Renal cortical epithelial cell (primary cell): Measurements from ENCODE around the gene FOXN3. TPM values are rescaled to one million over a fixed set of nuclear protein-coding genes. Genes with fewer than 3 reads are reported as not detected.

Source experiments
- DNase-seq: peaks from one replicate; pipeline ENCODE4 v3.0.0-alpha.2; 2011; ENCODE audit warnings: low read depth
- total RNA-seq: library from RNA; depleted of rRNA; stranded (reverse); fragments of >200 nt; gene quantifications from 2 replicates; pipeline ENCODE4 v1.2.3, GENCODE V29; 2014

FOXN3 gene
- total RNA-seq, 1 donor from 2014 or later, result 13.8 TPM

DNA sequence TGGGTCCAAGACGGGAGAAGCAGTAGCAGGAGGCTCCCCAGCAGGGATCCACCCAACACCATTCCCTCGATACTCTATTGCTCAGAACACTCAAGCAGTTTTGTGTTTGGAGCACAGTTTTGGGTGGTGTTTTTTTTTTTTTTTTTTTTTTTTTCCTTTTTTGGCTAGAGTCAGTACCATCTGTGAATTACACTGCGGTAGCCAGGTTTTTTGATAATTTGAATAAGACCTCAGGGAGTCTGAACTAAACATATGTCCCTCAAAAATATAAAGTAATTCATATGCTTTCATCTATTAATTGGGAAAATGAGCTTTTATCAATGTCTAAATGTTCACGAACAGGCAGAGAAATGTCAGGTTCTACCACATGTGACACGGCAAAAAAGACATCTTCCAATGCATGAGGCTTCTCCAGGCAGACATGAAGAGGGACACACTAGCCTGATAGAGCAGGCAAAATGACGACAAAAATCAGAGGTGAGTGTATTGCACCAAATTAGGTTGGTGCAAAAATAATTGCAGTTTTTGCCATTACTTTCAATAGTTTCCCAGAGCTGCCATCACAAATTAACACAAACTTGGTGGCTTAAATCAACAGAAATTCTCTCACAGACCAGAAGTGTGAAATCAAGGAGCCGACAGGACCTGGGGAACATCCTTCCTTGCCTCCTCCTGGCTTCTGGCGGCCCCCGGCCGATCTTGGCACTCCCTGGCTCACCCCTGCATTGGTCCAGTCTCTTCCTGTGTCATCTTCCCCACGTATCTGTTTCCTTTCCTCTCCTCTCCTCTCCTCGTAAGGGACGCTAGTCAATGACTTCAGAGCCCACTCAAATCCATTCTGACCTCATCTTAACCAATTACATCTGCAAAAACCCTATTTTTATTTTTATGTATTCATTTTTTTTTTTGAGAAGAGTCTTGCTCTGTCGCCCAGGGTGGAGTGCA is 33.9 kb downstream of the FOXN3 start:
- DNase-seq, result no peak

DNA sequence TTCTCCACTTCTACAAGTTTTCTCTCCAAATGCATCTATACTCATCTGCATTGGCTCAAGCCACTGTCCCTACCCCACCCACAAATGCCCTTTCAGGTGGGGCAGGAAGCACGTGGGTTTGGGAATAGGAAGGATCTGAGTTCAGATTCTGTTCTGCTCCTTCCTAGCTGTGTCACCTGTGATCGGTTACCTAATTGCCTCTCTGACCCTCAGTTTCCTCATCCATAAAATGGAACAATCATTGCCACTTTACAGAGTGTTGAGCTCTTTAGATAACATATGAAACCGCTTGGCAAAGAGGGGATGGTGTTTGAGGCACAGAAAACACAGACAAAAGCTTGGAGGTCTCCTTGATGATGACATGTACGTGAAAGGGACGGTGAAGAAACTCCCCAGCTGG is 34.5 kb downstream of the FOXN3 start:
- DNase-seq, result no peak

DNA sequence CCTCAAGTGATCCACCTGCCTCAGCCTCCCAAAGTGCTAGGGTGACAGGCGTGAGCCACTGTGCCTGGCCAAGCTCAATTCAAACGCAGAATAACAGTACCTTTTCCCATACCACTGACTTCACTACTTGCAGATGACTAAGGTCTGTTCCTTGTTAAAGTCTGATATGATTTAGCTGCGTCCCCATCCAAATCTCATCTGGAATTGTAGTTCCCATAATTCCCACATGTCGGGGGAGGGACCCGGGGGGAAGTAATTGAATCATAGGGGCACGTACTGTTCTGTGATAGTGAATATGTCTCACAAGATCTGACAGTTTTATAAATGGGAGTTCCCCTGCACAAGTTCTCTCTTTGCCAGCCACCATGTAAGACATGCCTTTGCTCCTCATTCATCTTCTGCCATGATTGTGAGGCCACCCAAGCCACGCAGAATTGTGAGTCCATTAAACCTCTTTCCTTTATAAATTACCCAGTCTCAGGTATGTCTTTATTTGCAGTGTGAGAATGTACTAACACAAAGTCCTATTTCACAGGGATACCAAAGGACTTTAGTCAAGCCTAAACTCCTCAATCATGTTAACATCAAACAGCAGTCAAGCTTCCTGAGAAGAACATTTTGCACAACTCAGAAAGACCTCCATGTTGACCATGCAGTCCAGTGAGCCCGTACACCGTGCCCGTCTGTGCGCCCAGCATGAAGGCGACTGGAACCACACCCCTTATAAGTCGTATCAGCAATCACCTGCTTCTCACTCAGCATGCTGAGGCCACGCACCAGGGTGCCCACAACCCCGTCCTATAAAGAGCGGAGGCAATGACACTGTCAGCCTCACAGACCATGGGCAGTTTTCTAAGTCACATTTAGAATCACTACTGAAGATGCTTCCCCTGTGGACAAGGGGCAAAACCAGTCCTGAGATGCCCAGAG is 36.9 kb downstream of the FOXN3 start:
- no peak for DNase-seq

DNA sequence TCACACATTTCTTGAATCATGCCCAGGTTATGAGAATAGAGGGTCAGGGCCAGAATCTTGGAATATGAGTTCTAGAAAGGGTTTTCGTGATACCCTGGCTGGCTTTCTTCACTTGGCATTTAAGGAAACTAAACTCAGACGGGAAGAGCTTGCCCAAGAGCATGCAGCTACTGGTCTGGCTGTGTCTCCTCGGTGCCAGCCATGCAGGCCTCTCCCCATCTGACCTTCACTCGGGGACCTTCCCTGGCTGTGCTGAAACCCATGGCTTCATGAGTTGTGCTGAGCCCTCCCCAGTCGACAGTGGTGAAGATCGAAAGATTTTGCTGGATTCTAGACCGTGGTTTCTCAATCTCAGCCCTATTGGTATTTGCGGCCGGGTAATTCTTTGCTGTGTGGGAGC is 38.0 kb downstream of the FOXN3 start:
- DNase-seq, result no peak

DNA sequence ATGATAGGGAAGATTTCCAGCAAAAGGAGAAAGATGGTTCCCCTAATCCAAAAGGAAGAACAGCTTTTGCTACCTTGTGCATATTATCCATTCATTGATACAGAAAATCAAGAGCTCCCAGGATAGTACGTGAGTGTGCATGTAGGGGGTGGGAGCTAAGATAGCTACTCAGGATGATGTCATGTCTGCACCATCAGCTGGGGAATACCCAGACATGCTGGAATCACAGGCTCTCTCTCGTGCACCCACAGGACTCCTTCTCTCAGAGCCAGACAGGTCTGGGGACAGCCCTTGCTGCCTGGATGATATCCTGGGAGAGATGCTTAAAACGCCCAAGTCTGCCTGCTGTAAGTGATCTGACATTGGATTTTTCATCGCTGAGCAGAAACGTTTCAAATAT is 38.9 kb downstream of the FOXN3 start:
- DNase-seq, result peak; percentile 34

DNA sequence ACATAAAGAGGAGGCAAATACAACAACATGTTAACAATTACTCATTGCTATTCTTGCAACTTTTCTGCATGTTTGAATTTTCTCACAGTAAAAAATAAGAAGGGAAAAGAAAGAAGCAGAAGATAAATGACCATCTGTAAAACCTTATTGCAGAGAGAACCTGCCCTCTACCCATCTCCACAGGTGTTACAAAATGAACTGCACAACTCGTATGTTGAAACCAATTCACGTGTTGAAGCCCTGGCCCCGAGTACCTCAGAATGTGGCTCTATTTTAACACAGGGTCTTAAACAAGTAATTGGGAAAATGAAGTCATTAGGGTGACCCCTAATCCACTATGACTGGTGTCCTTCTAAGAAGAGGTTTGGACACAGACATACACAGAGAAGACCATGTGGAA is 39.5 kb downstream of the FOXN3 start:
- DNase-seq, result no peak

DNA sequence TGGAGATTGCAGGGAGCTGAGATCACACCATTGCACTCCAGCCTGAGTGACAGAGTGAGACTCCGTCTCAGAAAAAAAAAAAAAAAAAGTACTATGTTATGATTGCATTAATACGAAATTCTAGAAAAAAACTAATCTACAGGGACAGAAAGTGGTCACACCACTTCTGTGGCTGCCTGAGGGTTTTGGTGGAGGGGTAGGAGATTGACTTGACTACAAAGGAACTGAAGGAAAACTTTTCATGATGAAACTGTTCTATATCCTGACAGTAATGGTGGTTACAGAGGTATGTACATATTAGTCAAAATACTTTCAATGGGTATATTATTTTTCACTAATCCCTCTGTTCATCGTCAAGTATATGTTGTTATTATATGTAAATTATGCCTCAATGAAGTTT is 42.1 kb downstream of the FOXN3 start:
- no peak for DNase-seq

DNA sequence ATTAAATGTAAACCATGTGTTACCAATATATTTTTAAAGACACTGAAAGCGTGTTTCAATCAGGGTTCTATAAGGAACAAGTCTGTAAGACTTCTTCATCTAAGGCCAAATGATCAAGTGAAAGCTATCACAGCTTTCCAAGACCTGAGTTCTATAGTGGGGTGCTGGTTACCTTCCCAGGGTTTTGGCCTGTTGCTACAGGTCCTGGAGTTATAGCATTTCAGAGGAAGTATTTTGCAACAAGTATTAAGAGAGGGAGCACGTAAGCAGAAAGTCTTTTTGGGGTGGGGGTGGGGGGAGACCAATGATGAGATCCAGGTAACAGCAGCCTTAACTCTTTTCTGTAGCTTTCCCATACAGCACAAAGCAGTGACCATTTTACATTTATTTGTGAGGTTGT is 43.8 kb downstream of the FOXN3 start:
- DNase-seq, result no peak

DNA sequence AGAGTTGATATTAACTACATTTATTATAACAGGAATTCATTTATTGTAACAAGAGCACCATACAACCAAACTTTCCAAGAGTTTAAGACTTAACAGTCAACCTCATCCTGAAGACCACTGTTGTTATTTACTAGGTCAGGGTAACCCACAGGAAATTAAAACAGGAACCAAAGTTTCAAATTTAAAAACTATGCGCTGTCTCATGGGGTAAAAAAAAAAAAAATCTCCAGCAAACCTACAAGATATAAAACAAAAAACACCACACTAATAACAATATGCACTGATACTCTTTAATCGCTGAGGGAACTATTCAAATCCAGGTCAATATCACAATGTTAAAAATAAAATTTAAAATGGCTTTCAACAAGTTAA is 44.5 kb downstream of the FOXN3 start:
- DNase-seq, result no peak

DNA sequence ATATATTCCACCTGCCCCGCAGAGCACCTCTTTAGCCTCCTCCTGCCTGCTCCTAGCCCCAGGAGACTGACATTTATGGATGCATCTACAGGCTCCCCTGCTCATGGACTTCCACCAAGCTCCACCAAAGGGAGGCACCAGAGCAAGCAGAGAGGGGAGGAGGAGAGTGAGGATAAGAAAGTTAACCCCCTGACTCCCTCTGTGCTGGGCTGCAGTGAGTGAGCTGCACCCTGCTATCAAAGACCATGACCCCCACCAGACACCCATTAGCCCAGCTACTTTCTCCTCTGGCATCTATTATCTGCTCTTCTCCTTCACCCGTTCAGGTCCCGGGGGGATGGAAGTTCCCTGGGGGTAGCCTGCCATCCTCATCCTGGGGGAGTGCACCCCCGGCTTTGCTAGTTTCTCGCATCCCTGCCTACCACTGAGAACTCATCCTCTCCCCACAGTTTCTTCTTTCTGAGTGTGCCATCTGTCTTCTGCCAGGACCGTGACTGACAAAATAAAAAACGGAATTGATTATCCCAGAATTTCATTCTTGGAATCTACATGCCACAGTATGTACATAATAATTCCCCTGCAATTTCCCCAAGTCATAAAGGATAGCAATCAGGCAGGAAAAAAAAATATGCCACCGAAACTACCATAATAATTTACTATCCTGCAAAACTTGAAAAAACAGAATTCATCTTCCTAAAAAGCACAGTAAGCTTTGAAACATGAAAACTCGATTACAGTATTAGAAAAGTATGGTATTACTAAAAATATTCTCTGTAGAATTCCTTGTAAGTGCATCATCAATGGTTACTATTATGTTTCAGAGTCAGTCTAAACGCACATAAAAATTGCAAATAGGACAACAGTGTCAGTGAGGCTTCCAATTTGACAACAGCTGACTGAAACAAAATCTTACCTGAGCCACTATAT is 45.2 kb downstream of the FOXN3 start:
- DNase-seq, result no peak

DNA sequence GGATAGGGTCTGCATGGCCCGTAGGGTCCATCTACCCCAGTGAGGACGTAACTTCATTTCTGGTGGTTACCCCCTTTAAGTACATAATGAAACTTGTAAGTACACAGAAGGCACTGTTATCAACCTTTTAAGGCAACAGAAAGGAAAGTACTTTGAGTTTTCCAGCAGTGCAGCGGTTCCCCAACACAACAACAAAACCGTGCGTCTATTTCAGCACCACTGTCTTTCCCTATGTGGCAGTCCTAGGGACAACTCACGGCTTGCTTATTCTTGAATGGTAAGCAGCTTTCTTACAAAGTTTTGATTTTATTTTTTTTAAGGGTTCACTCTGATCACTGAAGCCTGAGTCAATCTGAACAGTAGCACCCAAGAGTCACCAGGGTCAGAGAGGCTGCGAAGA is 46.3 kb downstream of the FOXN3 start:
- no peak for DNase-seq

DNA sequence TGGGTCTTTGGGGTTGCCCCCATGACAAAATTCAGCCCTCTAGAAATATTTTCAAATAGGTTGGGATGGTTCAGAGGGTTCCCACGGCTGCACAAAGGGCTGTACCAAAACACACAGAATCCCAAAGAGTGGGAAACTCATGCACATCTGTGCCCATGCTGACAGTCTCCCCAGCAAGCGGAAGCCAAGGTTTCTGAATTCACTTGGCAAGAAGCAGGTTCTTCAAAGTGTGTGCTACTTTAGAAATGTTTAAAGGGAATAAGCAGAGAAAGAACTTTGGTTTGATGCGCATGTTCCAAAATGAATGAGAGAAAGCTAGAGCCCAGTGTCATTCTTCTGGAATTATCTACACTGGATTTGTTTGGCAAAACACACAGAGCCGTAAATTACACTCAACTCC is 46.7 kb downstream of the FOXN3 start:
- no peak for DNase-seq

DNA sequence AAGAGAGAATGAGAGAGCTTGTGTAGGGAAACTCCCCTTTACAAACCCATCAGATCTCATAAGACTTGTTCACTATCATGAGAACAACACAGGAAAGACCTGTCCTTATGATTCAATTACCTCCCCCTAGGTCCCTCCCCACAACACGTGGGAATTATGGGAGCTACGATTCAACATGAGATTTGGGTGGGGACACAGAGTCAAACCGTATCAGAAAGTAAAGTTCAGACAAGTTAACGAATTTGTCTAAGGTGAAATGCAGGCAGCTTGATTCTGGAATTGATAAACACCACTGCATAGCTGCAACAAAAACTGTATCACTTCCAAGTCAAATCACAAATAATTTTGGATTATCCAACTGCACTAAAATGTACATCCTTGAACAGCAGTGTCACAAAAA is 47.4 kb downstream of the FOXN3 start:
- DNase-seq, result no peak

DNA sequence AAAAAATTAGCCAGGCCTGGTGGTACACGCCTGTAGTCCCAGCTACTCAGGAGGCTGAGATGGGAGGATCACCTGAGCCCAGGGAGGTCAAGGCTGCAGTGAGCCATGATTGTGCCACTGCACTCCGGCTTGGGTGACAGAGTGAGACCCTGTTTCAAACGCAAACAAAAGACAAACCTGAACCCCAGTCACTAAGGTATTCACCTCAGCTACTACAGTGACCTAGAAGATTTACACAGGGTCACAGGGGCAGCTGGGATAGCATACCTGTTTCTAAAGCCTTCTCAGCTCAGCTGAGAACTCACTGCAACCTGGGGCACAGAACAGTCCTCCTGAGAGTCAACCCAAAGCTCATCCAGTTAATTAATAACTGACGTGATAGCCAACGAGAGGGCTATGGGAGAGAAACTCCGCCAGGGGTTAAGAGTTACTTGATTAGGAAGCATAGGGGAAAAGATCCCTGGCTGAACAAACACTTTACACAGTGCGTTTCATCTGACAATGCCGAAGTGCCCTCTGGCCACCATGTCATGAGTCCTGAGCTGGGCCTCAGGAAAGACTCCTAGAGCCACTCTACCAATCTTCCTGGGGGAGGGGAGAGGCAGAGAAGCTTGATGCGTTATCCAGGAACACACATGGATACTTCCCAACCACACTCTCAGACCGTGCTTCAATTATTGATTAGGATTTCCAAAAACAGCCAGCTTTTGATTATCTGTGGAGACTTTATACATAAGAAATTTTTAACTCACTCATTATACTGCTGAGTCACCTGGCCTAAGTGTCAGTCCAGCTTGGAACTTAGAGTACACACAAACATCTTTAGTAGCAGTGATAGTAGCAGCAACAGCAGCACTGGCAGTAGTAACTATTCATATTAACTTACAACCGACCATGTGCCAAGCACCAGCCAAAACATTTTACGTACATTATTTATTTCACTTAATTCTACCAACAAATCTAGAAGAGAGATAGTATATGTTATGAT is 48.2 kb downstream of the FOXN3 start:
- peak; percentile 56 for DNase-seq

DNA sequence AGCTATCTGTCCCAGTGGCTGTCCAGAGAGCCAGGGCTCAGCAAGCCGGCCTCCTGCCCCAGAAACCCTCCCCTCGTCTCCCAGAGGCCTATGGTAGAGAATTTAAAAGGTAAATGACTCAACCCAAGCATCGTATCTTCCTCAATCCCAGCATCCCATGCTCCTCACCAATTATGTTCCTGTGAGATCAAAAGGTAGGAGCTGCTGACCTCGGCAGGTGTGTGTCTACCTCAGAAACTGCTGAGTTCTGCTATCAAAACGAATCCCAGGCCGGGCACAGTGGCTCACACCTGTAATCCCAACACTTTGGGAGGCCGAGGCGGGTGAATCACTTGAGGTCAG is 49.3 kb downstream of the FOXN3 start:
- no peak for DNase-seq

DNA sequence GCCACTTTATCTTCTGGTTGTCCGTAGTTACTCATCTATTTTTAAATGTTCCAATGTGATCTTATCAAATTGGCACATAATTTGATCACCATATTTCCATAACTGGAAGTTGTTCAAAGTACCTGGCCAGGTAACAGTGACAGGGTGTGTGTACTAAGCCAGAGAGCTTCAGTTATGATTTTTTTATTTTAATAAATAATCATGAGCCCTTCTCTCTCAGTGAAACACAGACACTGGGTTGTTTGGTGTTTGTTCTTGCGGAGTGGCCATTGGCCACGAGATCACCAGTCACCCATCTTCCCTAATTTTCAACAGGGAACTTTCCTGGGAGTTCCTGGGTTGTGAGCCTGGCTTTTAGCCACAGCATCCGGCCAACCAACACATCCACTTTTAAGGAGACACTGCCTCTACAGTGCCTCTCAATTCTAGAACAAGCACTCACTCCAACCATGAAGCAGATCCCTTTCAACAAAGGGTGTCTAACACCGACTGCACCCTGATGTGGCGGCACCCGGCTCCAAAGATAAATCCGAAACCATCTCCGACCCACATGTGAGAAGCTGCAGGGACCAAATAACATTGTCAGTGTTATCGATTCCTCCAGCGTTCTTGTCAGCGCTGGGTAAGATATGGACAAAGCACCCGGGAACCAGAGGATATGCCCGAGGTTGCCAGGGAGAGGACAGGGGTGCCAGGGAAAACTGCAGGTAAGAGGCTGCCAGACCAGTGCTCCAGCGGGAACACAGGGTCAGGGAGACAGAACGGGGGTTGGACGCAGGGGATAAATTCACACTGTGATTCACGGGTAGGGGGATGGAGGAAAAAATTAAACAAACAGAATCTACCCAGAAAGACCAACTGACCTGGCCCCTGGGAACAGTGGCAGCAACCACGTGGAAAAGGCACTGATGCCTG is 49.9 kb downstream of the FOXN3 start:
- no peak for DNase-seq

DNA sequence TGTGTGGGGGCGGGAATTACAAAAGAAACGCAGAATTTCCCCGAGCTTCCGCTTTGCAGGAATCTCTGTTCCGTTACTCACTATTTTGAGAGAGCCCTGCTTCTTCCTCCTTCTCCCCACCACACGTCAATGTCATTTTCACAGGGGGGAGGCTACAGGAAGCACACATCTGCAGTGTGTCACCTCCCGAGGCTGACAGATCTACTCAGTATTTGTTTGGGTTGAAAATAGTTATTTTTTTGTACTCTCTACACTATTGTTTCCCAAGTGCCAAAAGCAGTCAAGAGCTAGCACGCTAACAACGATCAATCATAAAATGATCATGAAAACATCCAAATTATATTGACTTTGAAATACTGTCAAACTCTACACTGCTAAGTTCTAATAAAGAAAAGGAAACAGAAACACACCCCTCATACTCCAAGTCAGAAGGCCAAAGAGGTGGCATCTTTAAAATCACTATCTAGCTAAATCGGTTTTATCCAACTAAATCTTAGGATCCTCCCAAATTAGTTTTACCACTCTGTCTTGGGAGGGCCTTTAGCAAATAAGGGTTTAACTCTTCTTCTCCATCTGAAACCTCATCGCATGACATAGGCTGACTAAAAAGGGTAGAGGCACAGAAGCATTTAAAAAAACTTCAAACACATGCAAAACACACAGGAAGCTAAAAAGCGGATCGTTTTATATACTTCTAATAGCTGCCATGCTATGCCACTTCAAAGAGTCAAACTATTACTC is 51.8 kb downstream of the FOXN3 start:
- no peak for DNase-seq

DNA sequence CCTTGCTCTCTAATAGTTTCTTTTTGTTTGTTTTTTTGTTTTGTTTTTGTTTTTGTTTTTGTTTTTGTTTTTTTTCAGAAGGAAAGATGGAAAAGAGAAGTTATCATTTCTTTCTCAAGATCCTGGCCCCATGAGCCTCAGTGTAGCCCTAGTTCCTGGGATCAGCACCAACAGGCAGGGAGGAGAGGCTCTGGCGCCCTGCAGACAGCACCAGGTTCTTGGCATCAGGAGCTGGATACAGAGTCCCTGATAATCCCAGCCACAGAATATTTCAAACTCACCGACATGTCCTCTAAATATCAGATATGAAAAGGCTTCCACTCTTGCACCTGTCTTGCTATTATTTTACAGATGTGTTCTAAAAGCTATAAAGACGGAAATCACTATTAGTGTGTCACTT is 52.7 kb downstream of the FOXN3 start:
- no peak for DNase-seq

DNA sequence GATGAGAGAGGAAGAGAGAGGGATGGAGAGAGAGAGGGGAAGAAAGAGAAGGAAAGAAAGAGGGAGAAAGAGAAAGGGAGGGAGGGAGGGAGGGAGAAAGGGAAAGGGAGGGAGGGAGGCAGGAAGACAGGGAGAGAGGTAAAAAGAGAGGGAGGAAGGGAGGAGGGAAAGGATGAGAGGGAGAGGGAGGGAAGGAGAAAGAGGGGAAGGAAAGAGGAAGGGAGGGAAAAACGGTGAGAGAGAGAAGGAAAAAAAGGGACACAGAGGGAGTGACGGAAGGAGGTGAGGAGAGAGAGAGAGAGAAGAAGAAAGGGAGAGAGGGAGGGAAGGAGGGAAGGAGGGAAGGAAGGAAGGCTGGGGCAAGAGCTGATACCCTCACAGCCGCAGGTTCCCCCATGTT is 56.8 kb downstream of the FOXN3 start:
- DNase-seq, result no peak
